ENCODE data around the gene MDP1.

- TF ChIP-seq L3MBTL2 (conservative IDR thresholded peaks at IDR 0.05) (no peak), SUZ12 (IDR thresholded peaks at IDR 0.05) (no peak)
Observed at GRCh38 chr14:24179294-24179960, 36.4 kb downstream of the MDP1 start.

Data from HEK293T (cell line).